Measurements from ENCODE around the gene LGR5. TPM values are rescaled to one million over a fixed set of nuclear protein-coding genes. Genes with fewer than 3 reads are reported as not detected.

Gene LGR5
- total RNA-seq, 1 experiment from 2014 or later: 4.5 TPM

- POLR2A ChIA-PET (ENCODE audit: low non-redundant PET): no interaction called here
- Histone ChIP-seq H3K4me3 (ENCODE audit: low read depth, low read length, poor library complexity, severe bottlenecking) (no peak overlapping the region), H3K27me3 (replicated peaks; ENCODE audit: insufficient read depth, low read depth, low read length, poor library complexity) (no peaks in the 10 kb centered on the region), H3K4me1 (ENCODE audit: insufficient read depth, low read length, poor library complexity, severe bottlenecking) (peaks cover 12% of the 10 kb centered on the region), H3K36me3 (ENCODE audit: insufficient read depth, low read length, poor library complexity, severe bottlenecking) (no peaks in the 10 kb centered on the region), H3K9me3 (ENCODE audit: low read depth, low read length, poor library complexity, severe bottlenecking) (no peaks in the 10 kb centered on the region), H3K27ac (ENCODE audit: low read depth, low read length, poor library complexity, severe bottlenecking) (no peak overlapping the region)
- BruUV-seq (replicated peaks): TSS peak; percentile 17
- TF ChIP-seq CTCF (conservative IDR thresholded peaks at IDR 0.05; ENCODE audit: low read depth, low read length): peak; percentile 49
- TF ChIP-seq EZH2 (IDR thresholded peaks at IDR 0.05; ENCODE audit: borderline replicate concordance, low read depth, low read length, poor library complexity, severe bottlenecking): no peak
- DNase-seq (ENCODE audit: low spot score): no peak
- CTCF ChIA-PET: interaction anchor here (0.5 kb wide), 1 partner anchor 188 kb away, joined by 3 read pairs; no protein-coding TSS in a partner anchor
- intact Hi-C loops (cut with micrococcal nuclease; ENCODE audit: unreplicated experiment): no loop called here
Observed at GRCh38 chr12:71441836-71442566, 2.4 kb downstream of the LGR5 start.

- ChIA-PET POLR2A (ENCODE audit: low non-redundant PET) (no interaction called here), CTCF (interaction anchor here (0.5 kb wide), 1 partner anchor 250 kb away, joined by 3 read pairs; no protein-coding TSS in a partner anchor)
- DNase-seq (ENCODE audit: low spot score): no peak
- no peaks in the 10 kb centered on the region for H3K27me3 ChIP-seq (replicated peaks; ENCODE audit: insufficient read depth, low read depth, low read length, poor library complexity)
- TF ChIP-seq EZH2 (IDR thresholded peaks at IDR 0.05; ENCODE audit: borderline replicate concordance, low read depth, low read length, poor library complexity, severe bottlenecking) (no peak), CTCF (conservative IDR thresholded peaks at IDR 0.05; ENCODE audit: low read depth, low read length) (no peak)
- peaks cover 12% of the 10 kb centered on the region for H3K4me1 ChIP-seq (ENCODE audit: insufficient read depth, low read length, poor library complexity, severe bottlenecking)
- no peak overlapping the region for H3K4me3 ChIP-seq (ENCODE audit: low read depth, low read length, poor library complexity, severe bottlenecking)
- BruUV-seq (replicated peaks): no TSS peak
- no peaks in the 10 kb centered on the region for H3K9me3 ChIP-seq (ENCODE audit: low read depth, low read length, poor library complexity, severe bottlenecking)
- intact Hi-C loops (cut with micrococcal nuclease; ENCODE audit: unreplicated experiment): no loop called here
- no peak overlapping the region for H3K27ac ChIP-seq (ENCODE audit: low read depth, low read length, poor library complexity, severe bottlenecking)
- no peaks in the 10 kb centered on the region for H3K36me3 ChIP-seq (ENCODE audit: insufficient read depth, low read length, poor library complexity, severe bottlenecking)
Observed at GRCh38 chr12:71442567-71442931, 3.0 kb downstream of the LGR5 start.

GRCh38 chr12:71445071-71445470 lies 5.5 kb downstream of the LGR5 start:
- BruUV-seq (replicated peaks): no TSS peak
- no peaks in the 10 kb centered on the region for H3K27me3 ChIP-seq (replicated peaks; ENCODE audit: insufficient read depth, low read depth, low read length, poor library complexity)
- CTCF ChIA-PET: no interaction called here

More at GRCh38 chr12:71445071-71445470, 5.5 kb downstream of the LGR5 start:
- no peak for DNase-seq (ENCODE audit: low spot score)
- no peak for TF ChIP-seq CTCF (conservative IDR thresholded peaks at IDR 0.05; ENCODE audit: low read depth, low read length)
- TF ChIP-seq EZH2 (IDR thresholded peaks at IDR 0.05; ENCODE audit: borderline replicate concordance, low read depth, low read length, poor library complexity, severe bottlenecking): no peak
- Histone ChIP-seq H3K4me1 (ENCODE audit: insufficient read depth, low read length, poor library complexity, severe bottlenecking) (peaks cover 18% of the 10 kb centered on the region), H3K4me3 (ENCODE audit: low read depth, low read length, poor library complexity, severe bottlenecking) (no peak overlapping the region), H3K36me3 (ENCODE audit: insufficient read depth, low read length, poor library complexity, severe bottlenecking) (no peaks in the 10 kb centered on the region), H3K27ac (ENCODE audit: low read depth, low read length, poor library complexity, severe bottlenecking) (no peak overlapping the region), H3K9me3 (ENCODE audit: low read depth, low read length, poor library complexity, severe bottlenecking) (no peaks in the 10 kb centered on the region)
- intact Hi-C loops (cut with micrococcal nuclease; ENCODE audit: unreplicated experiment): no loop called here
- POLR2A ChIA-PET (ENCODE audit: low non-redundant PET): no interaction called here

Data from A673 (cell line).